Left ventricle myocardium inferior (tissue), 1 donor: ENCODE measurements around the gene THUMPD3. TPM values are rescaled to one million over a fixed set of nuclear protein-coding genes. Genes with fewer than 3 reads are reported as not detected.

Experiments
- DNase-seq: peaks from one replicate; pipeline ENCODE4 v3.0.0-alpha.2; 2020
- H3K27ac ChIP-seq: fragments of 200-600 bp; replicated peaks from 2 replicates; pipeline ENCODE4 v1.8.0; 2021
- H3K27me3 ChIP-seq: fragments of 200-600 bp; 2 replicates; pipeline ENCODE4 v1.8.0; 2021; ENCODE audit warnings: low read depth
- H3K36me3 ChIP-seq: fragments of 200-600 bp; 2 replicates; pipeline ENCODE4 v1.8.0; 2021
- H3K4me1 ChIP-seq: fragments of 200-600 bp; 2 replicates; pipeline ENCODE4 v1.8.0; 2021
- H3K4me3 ChIP-seq: fragments of 200-600 bp; 2 replicates; pipeline ENCODE4 v1.8.0; 2021; ENCODE audit warnings: mild to moderate bottlenecking, moderate library complexity
- H3K9me3 ChIP-seq: fragments of 200-600 bp; replicated peaks from 2 replicates; pipeline ENCODE4 v1.8.0; 2021
- intact Hi-C: fragments of 100-400 bp; cut with micrococcal nuclease; formaldehyde crosslinking; loops from one replicate; pipeline ENCODE4 v1.11.0; 2022
- total RNA-seq: library from RNA; stranded (reverse); fragmentation: NEBNext Ultra II Directional; extraction: Animal tissue kit (Norgen Biotek cat#: 25700); gene quantifications from one replicate; pipeline ENCODE4 v1.2.1, GENCODE V29; 2021
- TF ChIP-seq, protein P1 (sequence below): fragments of 200-600 bp; IDR thresholded peaks from 2 replicates; pipeline ENCODE4 v1.8.0; 2021; ENCODE audit warnings: antibody characterized with exemption, mild to moderate bottlenecking, borderline replicate concordance
- donor health status: DM: no; HTN: yes; CAD: no; lungs with severe emphysema.

Gene THUMPD3
- total RNA-seq, 1 donor from 2014 or later = 57.4 TPM

DNA sequence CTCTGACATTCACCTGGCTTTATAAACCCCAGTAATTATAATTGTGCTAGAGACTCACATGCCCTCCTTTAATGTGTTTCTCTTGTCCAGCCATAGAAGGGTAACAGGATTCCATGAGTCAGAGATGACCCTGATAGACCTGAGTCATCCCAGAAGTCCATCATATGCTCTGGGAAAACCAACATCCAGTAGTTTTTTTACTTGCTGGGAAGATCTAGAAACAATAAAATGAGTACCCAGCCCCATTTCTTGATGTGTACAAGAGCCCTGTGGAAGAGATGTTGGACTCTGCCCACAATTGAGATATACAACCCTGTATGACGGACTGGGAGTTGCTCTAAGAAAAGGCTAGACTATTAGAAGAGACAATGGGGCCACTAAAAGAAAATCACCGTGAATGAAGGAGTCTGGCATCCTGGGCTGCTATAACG lies 22.4 kb upstream of the THUMPD3 start:
- no peak for DNase-seq
- intact Hi-C loops = no loop called here
- H3K4me3 ChIP-seq = no peak overlapping the region
- H3K27me3 ChIP-seq = no peaks in the 10 kb centered on the region
- H3K9me3 ChIP-seq = no peaks in the 10 kb centered on the region
- H3K4me1 ChIP-seq = no peaks in the 10 kb centered on the region
- no peak overlapping the region for H3K27ac ChIP-seq
- no peaks in the 10 kb centered on the region for H3K36me3 ChIP-seq
- TF ChIP-seq, protein P1, sequence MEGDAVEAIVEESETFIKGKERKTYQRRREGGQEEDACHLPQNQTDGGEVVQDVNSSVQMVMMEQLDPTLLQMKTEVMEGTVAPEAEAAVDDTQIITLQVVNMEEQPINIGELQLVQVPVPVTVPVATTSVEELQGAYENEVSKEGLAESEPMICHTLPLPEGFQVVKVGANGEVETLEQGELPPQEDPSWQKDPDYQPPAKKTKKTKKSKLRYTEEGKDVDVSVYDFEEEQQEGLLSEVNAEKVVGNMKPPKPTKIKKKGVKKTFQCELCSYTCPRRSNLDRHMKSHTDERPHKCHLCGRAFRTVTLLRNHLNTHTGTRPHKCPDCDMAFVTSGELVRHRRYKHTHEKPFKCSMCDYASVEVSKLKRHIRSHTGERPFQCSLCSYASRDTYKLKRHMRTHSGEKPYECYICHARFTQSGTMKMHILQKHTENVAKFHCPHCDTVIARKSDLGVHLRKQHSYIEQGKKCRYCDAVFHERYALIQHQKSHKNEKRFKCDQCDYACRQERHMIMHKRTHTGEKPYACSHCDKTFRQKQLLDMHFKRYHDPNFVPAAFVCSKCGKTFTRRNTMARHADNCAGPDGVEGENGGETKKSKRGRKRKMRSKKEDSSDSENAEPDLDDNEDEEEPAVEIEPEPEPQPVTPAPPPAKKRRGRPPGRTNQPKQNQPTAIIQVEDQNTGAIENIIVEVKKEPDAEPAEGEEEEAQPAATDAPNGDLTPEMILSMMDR = no peak

DNA sequence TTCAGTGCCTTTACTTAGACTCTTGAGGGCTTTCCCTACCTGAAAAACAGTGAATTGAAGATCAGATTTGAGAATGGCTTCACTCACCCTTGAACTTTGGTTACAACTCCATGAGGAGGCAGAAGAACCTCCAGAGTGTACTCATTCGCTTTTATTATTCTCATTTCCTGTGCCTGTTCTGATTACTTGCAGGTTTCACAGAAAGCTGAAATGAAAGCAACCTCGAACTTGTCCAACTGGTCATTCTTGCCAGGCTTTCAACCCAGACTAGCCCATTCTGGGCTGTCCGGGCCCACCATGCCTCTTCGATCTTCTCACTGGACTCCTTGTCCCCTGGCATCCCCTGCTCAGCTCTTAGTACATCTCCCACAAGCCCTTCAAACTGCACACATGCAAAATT lies 20.2 kb upstream of the THUMPD3 start:
- Histone ChIP-seq H3K4me1 (no peaks in the 10 kb centered on the region), H3K9me3 (no peaks in the 10 kb centered on the region), H3K27ac (no peak overlapping the region), H3K36me3 (no peaks in the 10 kb centered on the region), H3K4me3 (no peak overlapping the region), H3K27me3 (no peaks in the 10 kb centered on the region)
- intact Hi-C loops = no loop called here
- no peak for DNase-seq
- TF ChIP-seq, protein P1 = no peak

DNA sequence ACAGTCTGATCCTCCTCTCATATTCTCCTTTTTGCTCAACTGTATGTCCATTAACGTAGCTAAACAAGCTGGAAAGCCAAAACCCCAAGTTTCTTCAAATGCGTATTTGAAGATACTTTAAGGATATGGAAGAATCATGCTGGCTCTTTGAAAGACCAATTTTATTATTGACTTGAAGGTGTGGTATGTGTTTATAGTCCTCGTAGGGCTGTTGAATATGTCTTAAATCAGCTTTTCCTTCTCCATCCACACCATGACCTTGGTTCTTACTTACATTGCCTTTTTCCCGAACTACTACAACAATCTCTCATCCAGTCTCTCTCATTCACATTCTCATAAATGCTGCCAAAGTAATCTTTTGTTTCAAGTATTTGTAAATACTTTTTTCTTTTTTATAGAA lies 19.7 kb upstream of the THUMPD3 start:
- no peak overlapping the region for H3K27ac ChIP-seq
- intact Hi-C loops = no loop called here
- TF ChIP-seq, protein P1 = no peak
- no peak for DNase-seq
- no peaks in the 10 kb centered on the region for H3K36me3 ChIP-seq
- H3K4me1 ChIP-seq = no peaks in the 10 kb centered on the region
- H3K4me3 ChIP-seq = no peak overlapping the region
- no peaks in the 10 kb centered on the region for H3K9me3 ChIP-seq
- H3K27me3 ChIP-seq = no peaks in the 10 kb centered on the region

DNA sequence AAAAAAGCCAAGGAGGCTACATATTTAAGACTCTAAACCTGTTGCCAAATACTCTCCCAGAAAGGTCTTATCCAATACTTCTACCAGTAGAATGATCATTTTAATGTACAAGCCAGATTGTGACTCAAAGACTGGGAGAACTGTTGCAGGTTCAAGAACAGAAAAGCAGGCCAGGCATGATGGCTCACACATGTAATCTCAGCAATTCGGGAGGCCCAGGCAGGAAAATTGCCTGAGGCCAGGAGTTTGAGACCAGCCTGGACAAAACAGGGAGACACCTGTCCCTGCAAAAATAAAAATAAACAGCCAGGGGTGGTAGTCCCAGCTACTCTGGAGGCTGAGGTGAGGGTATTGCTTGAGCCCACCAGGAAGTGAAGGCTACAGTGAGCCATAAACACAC lies 17.8 kb upstream of the THUMPD3 start:
- H3K27ac ChIP-seq = no peak overlapping the region
- H3K27me3 ChIP-seq = no peaks in the 10 kb centered on the region
- no peaks in the 10 kb centered on the region for H3K36me3 ChIP-seq
- DNase-seq = no peak
- no peaks in the 10 kb centered on the region for H3K9me3 ChIP-seq
- intact Hi-C loops = no loop called here
- H3K4me3 ChIP-seq = no peak overlapping the region
- H3K4me1 ChIP-seq = no peaks in the 10 kb centered on the region
- TF ChIP-seq, protein P1 = no peak

DNA sequence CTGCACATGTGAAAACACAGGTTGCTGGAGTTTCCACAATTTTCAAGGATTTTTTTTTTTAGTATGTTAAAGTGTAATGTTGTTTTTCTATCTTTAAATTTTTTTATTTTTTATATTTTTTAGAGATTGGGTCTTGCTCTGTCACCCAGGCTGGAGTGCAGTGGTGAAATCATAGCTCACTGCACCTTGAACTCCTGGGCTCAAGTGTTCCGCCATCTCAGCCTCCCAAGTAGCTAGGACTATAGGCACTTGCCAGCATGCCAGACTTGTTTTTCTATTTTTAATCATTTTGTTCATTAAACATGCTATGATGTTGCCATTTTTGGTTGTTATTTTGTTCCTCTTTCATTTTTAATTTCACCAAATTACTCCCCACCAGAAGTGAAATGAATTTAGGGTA lies 16.7 kb upstream of the THUMPD3 start:
- TF ChIP-seq, protein P1 = no peak
- Histone ChIP-seq H3K36me3 (no peaks in the 10 kb centered on the region), H3K9me3 (no peaks in the 10 kb centered on the region), H3K27me3 (no peaks in the 10 kb centered on the region), H3K4me1 (no peaks in the 10 kb centered on the region), H3K27ac (no peak overlapping the region), H3K4me3 (no peak overlapping the region)
- intact Hi-C loops = no loop called here
- no peak for DNase-seq

DNA sequence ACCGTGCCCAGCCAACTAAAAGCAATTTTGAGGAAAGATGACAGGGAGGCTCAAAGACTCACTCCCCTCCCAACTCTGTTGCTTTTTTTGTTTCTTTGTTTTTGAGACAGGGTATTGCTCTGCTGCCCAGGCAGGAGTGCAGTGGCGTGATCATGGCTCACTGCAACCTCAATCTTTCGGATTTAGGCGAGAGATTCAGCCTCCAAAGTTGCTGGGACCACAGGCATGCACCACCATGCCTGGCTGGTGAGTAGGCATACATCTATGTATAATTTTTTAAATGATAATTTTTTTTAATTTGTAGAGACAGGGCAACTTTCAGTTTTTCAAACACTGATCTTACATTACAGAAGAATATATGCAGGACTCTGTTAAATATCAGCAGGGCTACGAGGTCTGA lies 15.8 kb upstream of the THUMPD3 start:
- H3K4me3 ChIP-seq = no peak overlapping the region
- no peaks in the 10 kb centered on the region for H3K36me3 ChIP-seq
- H3K27ac ChIP-seq = no peak overlapping the region
- no peak for DNase-seq
- intact Hi-C loops = no loop called here
- H3K4me1 ChIP-seq = no peaks in the 10 kb centered on the region
- no peaks in the 10 kb centered on the region for H3K27me3 ChIP-seq
- no peaks in the 10 kb centered on the region for H3K9me3 ChIP-seq
- TF ChIP-seq, protein P1 = no peak
